ENCODE measurements around the gene SKAP1.

- no peak for TF ChIP-seq CTCF (IDR thresholded peaks at IDR 0.05)
- no peak for TF ChIP-seq POLR2A (IDR thresholded peaks at IDR 0.05)
Observed at GRCh38 chr17:48129981-48130380, 300.0 kb downstream of the SKAP1 start.
